HEK293 (cell line): ENCODE results near the gene SLC17A9.

ENCODE experiments used
- CTCF ChIP-seq: fragments of 450-650 bp; formaldehyde crosslinking; IDR thresholded peaks from 2 replicates; pipeline ENCODE4 v1.5.1; 2016; ENCODE audit warnings: missing biosample characterization, missing genetic modification characterization
- ZNF280D ChIP-seq: fragments of 450-650 bp; formaldehyde crosslinking; IDR thresholded peaks from 2 replicates; pipeline ENCODE4 v1.5.1; 2016; ENCODE audit warnings: missing biosample characterization, missing genetic modification characterization
- ZNF311 ChIP-seq: fragments of 450-650 bp; formaldehyde crosslinking; IDR thresholded peaks from 2 replicates; pipeline ENCODE4 v1.5.1; 2017; ENCODE audit warnings: missing biosample characterization, missing genetic modification characterization, borderline replicate concordance

GRCh38 chr20:62949153-62949821, 3.2 kb upstream of the SLC17A9 start:
- TF ChIP-seq ZNF280D (tag by site-specific recombination) (no peak), CTCF (tag by site-specific recombination) (no peak), ZNF311 (tag by site-specific recombination) (no peak)
